Activated CD4-positive, alpha-beta T cell treated with anti-CD3 and anti-CD28 coated beads, Interleukin-2, amount 50 U/mL, for 4 hours (primary cell): ENCODE measurements around the gene CD2AP.

Source experiments
- DNase-seq, 2 experiments: peaks; one replicate each; pipeline ENCODE4 v3.0.0-alpha.2; 2020

Gene CD2AP

GRCh38 chr6:47573109-47573508 is 95.5 kb downstream of the CD2AP start:
- DNase-seq, result no peak

- no peak for DNase-seq
These were observed 97.2 kb downstream of the CD2AP start for GRCh38 chr6:47574789-47575188.

- DNase-seq, result no peak
These were observed 101.5 kb downstream of the CD2AP start for GRCh38 chr6:47579040-47579439.

- no peak for DNase-seq
These were observed 104.0 kb downstream of the CD2AP start for GRCh38 chr6:47581591-47581990.

- DNase-seq, result no peak
These were observed 109.9 kb downstream of the CD2AP start for GRCh38 chr6:47587493-47587892.

- no peak for DNase-seq
These were observed 114.7 kb downstream of the CD2AP start for GRCh38 chr6:47592131-47592840.

GRCh38 chr6:47593979-47594378 is 116.4 kb downstream of the CD2AP start:
- no peak for DNase-seq

- no peak for DNase-seq
These were observed 118.2 kb downstream of the CD2AP start for GRCh38 chr6:47595785-47596184.

GRCh38 chr6:47598367-47598766 is 120.8 kb downstream of the CD2AP start:
- no peak for DNase-seq

- DNase-seq, result no peak
These were observed 121.9 kb downstream of the CD2AP start for GRCh38 chr6:47599512-47599911.

GRCh38 chr6:47603227-47603626 is 125.6 kb downstream of the CD2AP start:
- no peak for DNase-seq

GRCh38 chr6:47603995-47604394 is 126.4 kb downstream of the CD2AP start:
- DNase-seq, result no peak

GRCh38 chr6:47621838-47622449 is 144.4 kb downstream of the CD2AP start:
- no peak for DNase-seq

- DNase-seq, result no peak
These were observed 149.2 kb downstream of the CD2AP start for GRCh38 chr6:47626782-47627181.

- no peak for DNase-seq
These were observed 151.1 kb downstream of the CD2AP start for GRCh38 chr6:47628448-47629272.

- no peak for DNase-seq
These were observed 152.4 kb downstream of the CD2AP start for GRCh38 chr6:47629954-47630353.

GRCh38 chr6:47630587-47630986 is 153.0 kb downstream of the CD2AP start:
- no peak for DNase-seq

- no peak for DNase-seq
These were observed 153.7 kb downstream of the CD2AP start for GRCh38 chr6:47631269-47631772.

- DNase-seq, result no peak
These were observed 154.2 kb downstream of the CD2AP start for GRCh38 chr6:47631797-47632196.

GRCh38 chr6:47633141-47633540 is 155.6 kb downstream of the CD2AP start:
- no peak for DNase-seq

- DNase-seq, result no peak
These were observed 156.8 kb downstream of the CD2AP start for GRCh38 chr6:47634210-47635047.

GRCh38 chr6:47646689-47647088 is 169.1 kb downstream of the CD2AP start:
- DNase-seq, result no peak

- DNase-seq, result no peak
These were observed 169.6 kb downstream of the CD2AP start for GRCh38 chr6:47647188-47647587.
